GM18907 (cell line): ENCODE results near the gene FOXP4.

Experiments used
- ATAC-seq: cut with Tn5 transposase; IDR thresholded peaks from one replicate; pipeline ENCODE4 v1.9.1; 2021; ENCODE audit warnings: mild to moderate bottlenecking, moderate library complexity; ENCODE audit not compliant: unreplicated experiment

The FOXP4 gene

GRCh38 chr6:41580690-41581089 lies 34.5 kb downstream of the FOXP4 start:
- no peak for ATAC-seq

GRCh38 chr6:41581381-41581991 lies 35.3 kb downstream of the FOXP4 start:
- no peak for ATAC-seq

GRCh38 chr6:41582540-41582939 lies 36.4 kb downstream of the FOXP4 start:
- no peak for ATAC-seq

- no peak for ATAC-seq
Observed at GRCh38 chr6:41583565-41583964, 37.4 kb downstream of the FOXP4 start.

GRCh38 chr6:41584205-41584604 lies 38.0 kb downstream of the FOXP4 start:
- ATAC-seq = no peak

- ATAC-seq = no peak
Observed at GRCh38 chr6:41584668-41585205, 38.6 kb downstream of the FOXP4 start.

GRCh38 chr6:41585605-41586004 lies 39.4 kb downstream of the FOXP4 start:
- no peak for ATAC-seq

GRCh38 chr6:41586252-41587007 lies 40.2 kb downstream of the FOXP4 start:
- no peak for ATAC-seq

GRCh38 chr6:41587131-41587879 lies 41.1 kb downstream of the FOXP4 start:
- ATAC-seq = no peak

- no peak for ATAC-seq
Observed at GRCh38 chr6:41588111-41588510, 41.9 kb downstream of the FOXP4 start.

GRCh38 chr6:41589223-41589622 lies 43.0 kb downstream of the FOXP4 start:
- no peak for ATAC-seq

- ATAC-seq = no peak
Observed at GRCh38 chr6:41589636-41590622, 43.7 kb downstream of the FOXP4 start.

GRCh38 chr6:41591122-41591521 lies 44.9 kb downstream of the FOXP4 start:
- no peak for ATAC-seq

- no peak for ATAC-seq
Observed at GRCh38 chr6:41591859-41592502, 45.8 kb downstream of the FOXP4 start.

GRCh38 chr6:41593406-41593805 lies 47.2 kb downstream of the FOXP4 start:
- no peak for ATAC-seq

- ATAC-seq = no peak
Observed at GRCh38 chr6:41593839-41594238, 47.7 kb downstream of the FOXP4 start.

- ATAC-seq = no peak
Observed at GRCh38 chr6:41594326-41594725, 48.1 kb downstream of the FOXP4 start.

GRCh38 chr6:41594766-41595165 lies 48.6 kb downstream of the FOXP4 start:
- no peak for ATAC-seq

GRCh38 chr6:41595166-41595565 lies 49.0 kb downstream of the FOXP4 start:
- no peak for ATAC-seq

- ATAC-seq = no peak
Observed at GRCh38 chr6:41596096-41596685, 50.0 kb downstream of the FOXP4 start.
